Muscle of back (tissue), 11 donors: ENCODE results near the gene MAL. TPM values are rescaled to one million over a fixed set of nuclear protein-coding genes. Genes with fewer than 3 reads are reported as not detected.

ENCODE experiments used
- DNase-seq, 3 donors: peaks; one replicate each; pipeline versions ENCODE4 v3.0.0 to v3.0.0-alpha.2; 2013
- polyA plus RNA-seq, 10 donors: library from polyadenylated mRNA; unstranded; fragments of 120-200 nt; gene quantifications; one replicate each; pipeline ENCODE4 v1.2.1, GENCODE V29; 2013; ENCODE audit not compliant: insufficient read length in 10 of 10

MAL gene
- polyA plus RNA-seq, 10 donors: 2.4 to 8.8 (median 3.9) TPM

DNA sequence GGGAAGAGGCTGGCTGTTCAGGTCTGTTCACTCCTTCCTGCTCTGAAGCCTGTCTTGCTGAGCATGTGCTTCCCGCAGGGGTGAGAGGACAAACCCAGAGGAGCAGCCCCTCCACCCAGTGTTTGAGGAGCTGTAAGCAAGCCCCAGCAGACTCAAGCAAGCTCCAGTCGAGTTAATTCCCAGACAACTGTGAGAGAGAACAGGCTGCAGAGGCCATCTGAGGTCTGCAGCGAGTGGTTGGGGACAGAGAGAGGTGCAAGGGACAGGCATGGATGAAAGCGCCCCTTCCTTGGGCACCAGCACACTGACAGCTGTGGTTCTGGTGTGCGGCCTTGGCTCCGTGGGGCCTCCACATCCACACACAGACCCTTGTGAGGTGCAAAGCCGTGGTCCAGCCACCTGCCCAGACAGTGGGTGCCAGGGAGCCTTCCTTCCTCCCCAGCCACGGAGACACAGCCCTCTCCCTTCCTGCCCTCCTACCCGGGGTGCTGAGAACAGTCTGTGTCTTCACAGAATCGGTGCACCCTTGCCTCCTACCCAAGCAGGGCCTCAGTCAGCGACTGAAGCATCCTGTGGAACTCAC, 36.2 kb downstream of the MAL start:
- no peak for DNase-seq

DNA sequence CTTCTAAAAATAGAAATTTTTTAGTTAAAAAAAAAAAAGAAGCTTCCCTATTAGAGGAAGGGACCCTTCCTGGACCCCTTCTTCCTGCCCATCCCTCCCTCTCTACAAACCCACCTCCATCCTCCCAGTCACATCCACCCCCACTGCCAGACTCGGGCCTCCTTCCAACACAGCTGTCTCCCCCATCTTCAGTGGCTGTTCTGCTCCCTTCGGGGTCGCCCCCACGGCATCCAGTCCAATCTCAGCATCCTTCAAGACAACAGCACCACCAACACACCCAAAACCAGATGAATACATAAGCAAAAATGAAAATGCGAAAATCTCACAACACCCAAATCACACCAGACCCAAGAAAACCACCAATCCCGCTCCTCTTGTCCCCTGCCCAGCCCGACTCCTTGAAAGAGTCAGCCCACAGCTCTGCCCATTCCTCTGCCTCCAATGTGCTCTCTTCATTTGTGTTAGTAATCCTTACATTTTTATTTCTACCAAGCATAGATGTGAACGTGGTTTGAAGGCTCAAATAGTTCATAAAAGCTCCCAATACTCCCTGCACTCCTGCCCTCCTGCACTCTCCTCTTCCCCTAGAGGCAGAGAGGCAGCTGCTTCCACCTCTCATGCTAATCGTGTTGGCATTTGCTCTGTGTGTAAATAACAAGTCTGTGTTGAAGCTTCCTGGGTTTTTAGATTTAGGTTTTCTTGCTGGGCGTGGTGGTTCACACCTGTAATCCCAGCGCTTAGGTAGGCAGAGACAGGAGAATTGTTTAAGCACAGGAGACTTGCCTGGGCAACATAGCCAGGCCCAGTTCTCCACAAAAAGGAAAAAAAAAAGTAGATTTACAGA, 37.0 kb downstream of the MAL start:
- DNase-seq: no peak

DNA sequence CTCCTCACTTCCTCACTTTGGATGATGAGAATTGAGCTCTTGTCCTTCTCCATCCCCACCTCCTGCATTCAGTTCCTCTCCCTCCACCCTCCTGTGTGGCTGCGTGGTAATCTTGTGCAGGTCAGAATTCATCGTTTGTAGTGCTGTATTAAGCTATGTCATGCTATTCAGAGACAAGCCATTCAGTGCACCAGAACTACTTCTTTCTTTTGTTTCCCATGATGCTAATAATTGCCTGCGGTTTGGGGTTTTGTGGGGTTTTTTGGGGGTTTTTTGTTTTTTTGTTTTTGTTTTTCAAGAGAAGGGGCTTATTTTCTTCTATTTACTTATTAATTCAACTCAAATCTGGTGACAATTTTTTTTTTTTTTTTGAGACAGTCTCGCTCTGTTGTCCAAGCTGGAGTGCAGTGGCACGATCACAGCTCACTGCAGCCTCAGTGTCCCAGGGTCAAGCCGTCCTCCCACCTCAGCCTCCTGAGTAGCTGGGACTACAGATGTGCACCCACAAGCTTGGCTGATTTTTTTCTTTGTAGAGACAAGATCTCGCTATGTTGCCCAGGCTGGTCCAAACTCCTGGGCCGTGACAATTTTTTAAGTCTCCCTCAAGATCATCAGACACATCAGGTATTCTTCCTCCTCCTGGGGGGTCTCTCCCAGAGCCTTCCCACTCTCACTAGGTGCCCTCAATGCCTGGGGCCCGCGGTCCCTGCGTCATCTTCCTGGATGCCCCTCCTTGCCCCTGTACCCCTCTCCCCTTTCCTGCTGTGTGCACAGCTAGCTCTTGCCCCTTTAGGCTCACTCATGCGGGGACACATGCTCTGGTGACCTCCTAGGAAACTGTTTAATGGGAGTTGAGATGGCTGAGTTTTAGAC, 37.8 kb downstream of the MAL start:
- DNase-seq: no peak

DNA sequence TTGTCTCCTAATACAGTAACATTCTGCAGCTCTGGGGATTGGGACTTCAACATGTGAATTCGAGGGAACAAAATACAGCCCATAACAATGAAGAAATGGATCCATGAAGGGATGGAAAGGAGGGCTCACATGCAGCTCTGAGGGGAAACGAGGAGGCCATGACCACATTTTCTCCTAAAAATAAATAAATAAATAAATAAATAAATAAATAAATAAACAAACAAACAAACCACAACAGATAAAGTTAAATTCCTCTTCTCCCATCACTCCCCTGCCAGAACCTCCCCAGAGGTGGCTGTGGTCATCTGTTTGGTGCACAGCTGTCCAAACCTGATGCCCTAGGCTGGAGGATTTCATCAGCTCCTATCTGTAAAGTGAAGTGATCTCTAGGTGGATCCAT, 42.7 kb downstream of the MAL start:
- no peak for DNase-seq

DNA sequence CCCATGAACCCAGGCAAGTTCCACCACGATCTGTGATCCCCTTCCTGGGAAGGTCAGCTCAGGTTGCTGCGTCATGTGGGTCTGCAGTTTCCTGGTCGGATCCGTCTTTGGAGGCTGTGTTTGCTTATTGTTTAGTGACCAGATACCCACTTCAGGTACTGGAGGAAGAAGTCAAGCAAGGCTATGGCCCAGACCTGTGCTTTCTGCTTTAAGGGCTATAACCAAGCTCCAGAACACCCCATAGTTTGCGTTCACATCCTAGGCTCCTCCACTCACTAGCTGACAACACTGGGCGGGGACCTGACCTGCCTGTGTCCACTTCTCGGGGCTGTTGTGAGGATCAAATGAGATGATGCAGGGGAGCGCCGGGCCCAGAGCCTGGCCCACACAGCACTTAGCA, 44.0 kb downstream of the MAL start:
- DNase-seq: no peak

DNA sequence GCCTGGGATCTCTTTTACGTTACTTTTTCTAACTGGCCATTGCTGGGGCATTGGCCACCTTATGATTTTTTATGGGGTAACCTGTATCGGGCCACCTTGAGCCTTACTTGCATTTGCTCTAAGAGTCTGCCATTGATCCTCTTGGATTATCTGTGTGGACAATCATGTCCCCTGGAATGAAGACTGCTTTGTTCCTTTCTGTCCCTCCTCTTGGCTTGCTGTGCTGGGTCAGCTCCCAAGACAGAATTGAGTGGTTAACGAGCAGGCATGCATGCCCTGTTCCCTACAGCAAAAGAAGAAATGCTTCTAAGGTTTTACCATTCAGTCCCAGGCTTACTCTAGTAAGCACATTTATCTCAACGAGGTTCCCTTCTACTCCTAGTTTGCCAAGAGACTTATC, 46.3 kb downstream of the MAL start:
- no peak for DNase-seq

DNA sequence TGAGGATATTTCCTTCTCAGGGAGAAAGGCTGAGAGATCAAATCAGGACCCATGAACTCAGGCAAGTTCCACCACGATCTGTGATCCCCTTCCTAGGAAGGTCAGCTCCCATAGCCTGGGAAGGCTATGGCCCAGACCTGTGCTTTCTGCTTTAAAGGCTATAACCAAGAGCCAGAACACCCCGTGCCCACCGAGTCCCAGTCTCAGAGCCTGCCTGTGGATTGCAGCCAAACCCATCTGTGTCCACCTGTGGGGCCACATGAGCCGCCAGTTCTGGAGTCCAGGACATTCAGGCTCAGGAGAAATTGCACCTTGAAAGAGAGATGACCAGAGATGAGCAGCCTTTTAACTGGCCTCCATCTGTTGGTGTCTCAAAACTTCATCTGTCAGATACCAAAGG, 46.9 kb downstream of the MAL start:
- no peak for DNase-seq

DNA sequence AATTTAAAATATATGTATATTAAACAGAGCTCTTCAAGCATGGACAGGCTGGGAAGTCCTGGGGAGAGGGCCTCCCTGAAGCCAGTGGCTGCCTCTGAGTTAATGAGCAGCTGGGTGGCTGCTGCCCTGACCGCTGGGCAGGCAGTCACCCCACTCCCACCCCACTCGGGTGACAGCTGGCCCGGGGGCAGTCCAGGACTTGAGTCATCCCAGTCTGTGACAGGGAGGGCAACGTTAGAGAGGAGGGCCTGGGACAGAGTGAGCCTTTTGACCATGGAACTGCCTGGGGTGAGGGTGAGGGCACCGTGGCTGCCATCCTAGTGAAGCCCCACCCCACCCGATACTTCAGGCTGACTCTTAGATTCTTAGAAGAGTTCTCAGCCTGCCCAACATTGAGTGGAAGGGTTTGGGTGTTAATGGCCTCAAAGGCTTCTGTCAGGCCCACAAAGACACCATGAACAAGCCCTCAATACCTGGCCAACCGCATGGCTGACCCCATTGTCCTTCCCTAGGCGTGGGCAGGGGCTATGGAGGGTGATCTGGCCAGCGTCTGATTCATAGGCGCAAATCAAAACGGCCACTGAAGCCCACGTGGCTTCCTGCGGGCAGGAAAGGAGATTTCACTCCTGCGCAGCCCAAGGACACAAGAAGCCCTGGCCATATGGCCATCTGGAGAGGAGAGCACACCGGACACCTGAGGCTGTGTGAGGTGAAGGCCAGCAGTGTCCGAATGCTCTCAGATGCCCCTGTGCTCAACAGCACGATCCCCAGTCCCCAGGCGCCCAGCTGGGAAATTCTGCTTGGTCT, 48.6 kb downstream of the MAL start:
- no peak for DNase-seq

DNA sequence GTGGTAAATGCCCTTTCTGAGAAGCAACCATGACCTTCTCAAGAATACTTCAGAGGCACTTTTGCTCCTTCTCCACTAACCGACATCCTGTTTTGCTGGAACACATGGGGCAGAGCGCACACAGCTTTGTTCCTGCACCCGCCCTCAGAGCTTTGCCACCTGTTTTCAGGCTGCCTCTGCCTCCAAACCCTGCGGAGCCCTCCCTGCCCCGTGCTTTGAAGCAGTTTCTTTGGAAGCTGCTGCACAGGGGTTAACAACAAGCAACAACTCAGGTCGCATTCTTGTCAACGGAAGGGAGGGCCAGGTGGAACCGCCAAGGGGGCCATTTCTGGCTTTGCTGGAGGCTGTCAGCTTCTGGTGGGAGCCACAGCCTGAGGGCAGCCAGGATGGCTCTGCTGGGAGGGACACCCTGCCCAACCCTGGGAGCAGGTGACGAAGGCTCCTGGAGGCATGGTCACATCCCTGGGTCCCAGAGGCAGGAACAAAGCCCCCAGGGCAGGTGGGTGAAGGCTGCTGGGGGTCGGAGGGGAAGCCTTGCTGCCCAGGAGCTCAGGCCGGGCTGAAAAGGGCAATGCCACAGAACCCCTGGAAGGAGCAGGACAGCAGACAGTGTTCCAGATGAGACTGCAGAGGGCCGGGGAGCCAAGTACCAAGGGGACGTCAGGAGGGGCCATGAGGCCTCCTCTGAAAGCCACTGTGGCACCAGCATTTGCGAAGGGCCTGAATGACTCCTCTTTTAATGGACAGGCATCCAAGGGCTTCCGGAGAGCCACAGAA, 49.3 kb downstream of the MAL start:
- no peak for DNase-seq

DNA sequence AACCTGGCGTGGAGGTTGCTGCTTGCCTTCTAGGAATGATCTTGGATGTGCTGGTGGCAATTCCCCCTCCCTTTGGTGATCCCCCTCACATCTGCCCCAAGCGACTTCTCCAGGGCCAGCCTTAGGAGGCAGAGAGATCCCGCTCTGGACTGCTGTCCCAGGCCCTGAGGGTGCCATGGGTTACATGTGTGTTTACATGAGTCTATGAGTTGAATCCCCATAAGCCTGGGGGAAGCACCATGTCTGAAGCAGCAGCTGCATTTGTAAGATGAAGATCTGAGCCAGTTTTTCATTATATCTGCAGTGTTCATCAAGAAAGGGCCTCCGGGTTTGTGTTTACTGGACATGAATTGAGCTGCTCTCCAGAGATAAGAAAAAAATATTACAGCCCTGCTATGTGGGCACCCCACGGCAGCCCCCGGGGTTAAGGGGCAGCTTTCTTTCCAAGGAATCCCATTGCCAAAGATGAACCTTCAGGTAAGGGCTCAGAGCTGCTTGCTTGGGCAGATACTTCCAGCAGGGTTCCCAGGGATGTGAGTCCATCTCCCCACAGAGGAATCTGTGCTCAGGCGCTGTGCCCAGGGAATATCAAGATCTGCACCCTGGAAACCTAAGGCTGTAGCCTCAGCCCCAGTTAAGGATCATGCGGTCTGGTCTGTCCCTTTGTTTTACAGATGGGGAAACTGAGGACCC, 50.1 kb downstream of the MAL start:
- DNase-seq: no peak

DNA sequence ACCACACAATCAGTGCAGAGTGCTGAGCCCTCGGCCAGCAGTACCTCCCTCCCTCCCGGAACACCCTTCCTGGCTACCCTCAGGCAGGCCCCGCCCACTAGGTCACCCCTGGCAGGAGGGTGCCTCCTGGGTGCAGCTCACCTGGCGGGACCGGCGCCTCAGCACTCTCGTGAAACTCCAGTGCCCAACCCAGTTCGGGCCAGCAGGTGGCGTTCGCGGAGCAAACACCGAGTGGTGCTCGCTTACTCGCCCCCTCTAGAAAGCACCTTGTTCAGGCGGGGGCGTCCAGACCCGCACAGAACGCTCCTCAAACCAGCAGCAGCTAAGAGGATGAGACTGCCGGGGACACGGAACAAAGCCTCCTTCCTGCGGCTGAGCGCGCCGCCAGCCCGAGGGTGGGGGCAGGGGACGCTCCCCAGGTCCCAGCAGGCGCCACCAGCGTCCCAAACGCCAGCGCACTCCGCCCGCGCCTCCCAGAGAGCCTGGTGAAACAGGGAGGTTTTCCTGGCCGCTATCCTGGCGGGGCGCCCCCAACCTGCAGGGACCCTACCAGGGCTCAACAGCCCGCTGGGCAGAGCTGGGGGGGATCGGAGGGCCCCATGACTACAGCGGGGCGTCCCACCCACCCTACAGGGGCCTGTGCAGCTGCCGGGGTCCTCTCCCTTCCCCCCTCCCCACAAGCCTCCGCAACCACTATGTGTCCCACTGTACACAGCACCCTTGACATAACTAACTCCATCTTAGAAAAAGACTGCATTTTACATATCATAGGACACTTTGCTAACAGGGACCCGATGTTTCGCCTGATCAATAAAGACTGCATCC, 51.4 kb downstream of the MAL start:
- peak; percentile 34 to 75 (median 53) for DNase-seq

DNA sequence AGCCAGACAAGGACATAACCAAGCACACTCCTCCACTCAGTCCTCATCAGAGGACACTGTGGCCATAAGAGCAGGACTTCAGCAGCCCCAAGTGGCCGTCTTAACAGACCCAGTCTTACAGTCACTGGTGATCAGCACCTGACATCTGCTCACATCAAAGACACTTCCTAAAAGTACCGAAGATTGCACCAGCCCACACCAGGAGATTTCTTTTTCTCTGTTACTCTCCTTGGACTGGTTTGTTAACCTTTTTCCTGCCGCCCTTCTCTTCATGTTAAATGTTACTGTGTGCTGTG, 52.0 kb downstream of the MAL start:
- DNase-seq: no peak

DNA sequence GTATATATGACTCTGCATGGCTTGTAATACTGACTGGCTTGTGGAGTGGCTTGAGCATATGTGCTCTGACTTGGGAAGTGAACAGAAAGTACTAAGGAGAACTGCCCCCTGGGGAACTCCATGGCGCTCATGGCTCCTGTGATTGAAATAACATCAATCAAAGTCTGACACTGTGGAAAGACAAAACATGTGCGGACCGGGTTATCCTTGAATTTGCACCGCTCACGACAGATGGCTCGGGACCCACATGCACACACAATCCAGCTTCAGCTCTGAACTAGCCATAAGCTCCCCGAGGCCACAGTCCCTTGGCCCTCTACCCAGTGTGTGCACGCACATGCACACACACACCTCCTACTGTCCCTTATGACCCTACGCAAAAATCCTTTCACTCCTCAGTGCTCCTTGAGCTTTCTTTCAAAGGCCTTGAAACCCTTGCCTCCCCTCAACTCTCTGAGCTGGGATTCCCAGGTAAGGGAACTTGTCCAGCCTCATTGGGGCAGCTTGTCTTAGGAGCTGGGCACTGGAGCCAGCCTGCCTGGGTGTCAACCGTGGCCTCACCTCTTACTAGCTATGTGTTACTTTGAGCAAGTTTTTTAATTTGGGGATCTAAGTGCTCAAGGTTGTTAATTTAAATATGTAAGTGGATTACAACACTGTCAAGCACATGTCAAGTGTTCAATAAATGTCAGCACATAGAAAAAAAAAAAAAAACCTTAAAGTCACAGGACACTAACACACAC, 52.5 kb downstream of the MAL start:
- no peak for DNase-seq

DNA sequence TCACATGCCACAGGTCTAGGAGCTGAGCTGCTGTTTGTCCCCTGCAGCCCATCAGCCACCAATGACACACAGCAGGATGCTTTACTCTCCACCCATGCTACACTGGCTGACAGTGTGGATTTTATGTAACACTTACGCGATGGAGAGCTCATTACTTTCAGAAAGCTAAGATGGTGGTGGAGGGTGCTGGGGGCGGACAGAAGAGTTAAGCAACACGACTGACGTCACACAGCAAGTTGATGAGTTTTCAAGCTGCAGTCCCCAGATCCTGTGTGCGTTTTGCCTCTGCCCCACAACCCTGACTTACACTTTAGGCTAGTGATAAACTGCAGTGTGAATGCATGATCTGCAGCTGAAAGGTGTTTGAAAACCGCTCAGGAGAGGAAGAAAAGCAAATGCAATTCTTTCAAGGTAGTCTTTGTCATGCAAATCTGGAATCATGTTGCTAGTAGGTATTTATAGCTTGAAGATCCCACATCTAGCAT, 53.7 kb downstream of the MAL start:
- no peak for DNase-seq

DNA sequence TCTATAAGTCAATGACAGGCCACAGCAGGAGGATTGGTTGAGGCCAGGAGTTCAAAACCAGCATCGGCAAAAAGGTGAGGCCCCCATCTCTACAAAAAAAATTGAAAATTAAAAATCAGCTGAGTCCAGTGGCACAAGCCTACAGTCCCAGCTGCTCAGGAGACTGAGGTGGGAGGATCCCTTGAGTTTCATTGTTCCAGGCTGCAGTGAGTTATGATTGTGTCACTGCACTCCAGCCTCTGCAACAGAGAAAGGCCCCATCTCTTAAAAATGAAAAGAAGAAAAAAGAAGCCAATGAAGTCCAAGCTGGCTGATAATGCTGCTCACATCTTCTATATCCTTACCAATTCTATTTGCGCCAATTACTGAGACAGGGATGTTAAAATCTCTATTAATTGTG, 57.0 kb downstream of the MAL start:
- DNase-seq: no peak

DNA sequence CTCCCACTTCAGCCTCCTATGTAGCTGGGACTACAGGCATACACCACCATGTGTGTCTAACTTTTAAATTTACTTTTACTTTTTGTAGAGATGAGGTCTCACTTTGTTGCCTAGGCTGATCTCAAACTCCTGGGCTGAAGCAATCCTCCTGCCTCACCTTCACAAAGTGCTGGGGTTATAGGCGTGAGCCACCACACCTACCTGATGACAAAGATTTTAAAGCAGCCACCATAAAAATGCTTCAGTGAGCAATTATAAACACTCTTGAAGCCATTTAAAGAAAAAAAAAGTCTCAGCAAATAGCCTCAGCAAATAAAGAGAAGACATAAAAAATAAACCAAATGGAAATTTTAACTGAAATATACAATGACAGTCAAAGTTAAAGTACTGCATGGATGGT, 60.5 kb downstream of the MAL start:
- no peak for DNase-seq

DNA sequence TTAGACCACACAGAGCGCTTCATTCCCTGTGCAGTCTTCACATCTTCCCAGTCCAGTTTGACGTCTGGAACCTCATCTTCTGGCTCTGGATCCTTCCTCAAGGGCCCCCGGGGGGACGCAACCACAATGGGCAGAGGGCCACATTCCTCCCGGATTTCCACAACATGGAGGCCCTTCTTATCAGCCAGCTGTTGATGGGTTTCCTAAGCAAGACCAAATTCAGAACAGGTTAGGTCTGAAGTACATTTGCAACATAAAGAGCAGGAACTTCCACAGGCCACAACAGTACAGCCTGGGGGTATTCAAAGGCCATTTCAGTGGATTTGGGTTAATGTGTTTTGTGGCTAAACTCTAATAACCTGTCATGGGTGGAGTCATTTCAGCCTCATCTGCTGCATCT, 61.9 kb downstream of the MAL start:
- no peak for DNase-seq

DNA sequence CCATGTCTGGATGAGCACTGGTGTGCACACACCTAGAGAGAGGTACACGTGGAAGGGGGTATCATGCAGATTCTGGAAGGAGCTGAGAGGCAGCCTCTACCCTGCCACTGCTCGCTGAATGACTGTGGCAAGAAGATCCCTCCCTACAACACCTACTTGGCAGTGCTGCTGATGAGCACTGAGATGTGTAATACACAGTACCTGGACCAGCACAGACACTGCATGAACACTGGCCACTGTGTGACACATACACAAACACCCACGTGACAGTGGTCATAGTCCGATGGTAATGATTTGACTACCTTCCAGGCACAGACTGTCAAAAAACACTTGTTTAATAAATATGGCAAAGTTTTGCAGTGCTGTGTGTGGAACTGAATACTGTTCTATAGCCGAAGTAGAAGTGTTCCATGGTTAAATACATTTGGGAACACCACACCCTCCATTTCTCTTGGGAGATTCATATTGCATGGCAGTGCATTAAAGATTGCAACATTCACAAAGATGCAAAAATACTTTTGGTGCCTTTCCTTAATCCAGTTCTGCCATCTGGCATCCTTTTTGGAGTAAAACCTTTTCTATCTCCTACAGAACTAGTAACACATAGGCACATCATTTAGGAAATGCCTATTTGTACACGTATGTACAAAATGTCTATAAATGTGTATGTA, 66.5 kb downstream of the MAL start:
- DNase-seq: no peak
